BLaER1 treated with 17β-estradiol and CSF1 and Interleukin-3, amounts not matched to agents 10 nM and 100 nM (cell line): Measurements from ENCODE around the gene FAM187B.
"Not testable (repeated sequence)": the region's sequence is repeated elsewhere in the genome, so short reads cannot be mapped to it uniquely, and the experiment has no call there.

ENCODE experiments used
- H3K27ac ChIP-seq, 11 experiments: shearing (Covaris generic); formaldehyde crosslinking; 2 replicates each; pipeline ENCODE4 v1.8.1; 2022
- H3K27me3 ChIP-seq, 11 experiments: shearing (Covaris generic); formaldehyde crosslinking; 2 replicates each; pipeline ENCODE4 v1.8.1; 2022
- H3K36me3 ChIP-seq, 11 experiments: shearing (Covaris generic); formaldehyde crosslinking; 2 replicates each; pipeline ENCODE4 v1.8.1; 2022
- H3K4me1 ChIP-seq, 10 experiments: shearing (Covaris generic); formaldehyde crosslinking; 2 replicates each; pipeline ENCODE4 v1.8.1; 2022
- H3K4me2 ChIP-seq, 11 experiments: shearing (Covaris generic); formaldehyde crosslinking; 2 replicates each; pipeline ENCODE4 v1.8.1; 2022
- H3K4me3 ChIP-seq, 10 experiments: shearing (Covaris generic); formaldehyde crosslinking; 2 replicates each; pipeline ENCODE4 v1.8.1; 2022
- H3K9ac ChIP-seq, 11 experiments: shearing (Covaris generic); formaldehyde crosslinking; 2 replicates each; pipeline ENCODE4 v1.8.1; 2022
- H3K9me3 ChIP-seq, 11 experiments: shearing (Covaris generic); formaldehyde crosslinking; replicated peaks in 1 of 11; 2 replicates each; pipeline ENCODE4 v1.8.1; 2022
- H4K20me1 ChIP-seq, 11 experiments: shearing (Covaris generic); formaldehyde crosslinking; 2 replicates each; pipeline ENCODE4 v1.8.1; 2022
- Cebpa-rat ChIP-seq, 11 experiments: shearing (Covaris generic); IDR thresholded peaks; 2 replicates each; pipeline ENCODE4 v1.8.1; 2022

The FAM187B gene

DNA sequence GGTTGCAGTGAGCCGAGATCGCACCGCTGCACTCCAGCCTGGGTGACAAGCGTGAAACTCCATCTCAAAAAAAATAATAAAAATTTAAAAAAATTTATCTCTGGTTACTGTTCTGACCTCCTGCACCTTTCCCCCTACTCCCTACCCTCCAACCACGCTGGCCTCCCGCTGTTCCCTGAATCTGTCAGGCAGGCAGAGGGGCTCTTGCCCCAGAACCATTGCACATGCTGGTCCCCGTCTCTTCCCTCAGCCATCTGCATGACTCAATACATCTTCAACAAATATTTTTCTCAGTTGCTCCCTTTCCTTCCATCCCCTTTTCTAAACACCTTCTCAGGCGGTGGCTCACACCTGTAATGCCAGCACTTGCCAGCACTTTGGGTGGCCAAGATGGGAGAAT, 1.1 kb upstream of the FAM187B start:
- Histone ChIP-seq H3K4me2 (no peak overlapping the region), H3K4me3 (no peak overlapping the region), H3K36me3 (no peaks in the 10 kb centered on the region), H3K27me3 (no peaks in the 10 kb centered on the region), H4K20me1 (no peaks in the 10 kb centered on the region), H3K4me1 (peaks cover 10 to 16% (median 13%) of the 10 kb centered on the region in 10 experiments), H3K9me3 (peaks cover 0 to 8% (median 3%) of the 10 kb centered on the region in 11 experiments; a peak in 14 of 22 replicates), H3K9ac (no peak overlapping the region), H3K27ac (no peak overlapping the region)
- no peak for TF ChIP-seq Cebpa-rat (IDR thresholded peaks at IDR 0.05)

DNA sequence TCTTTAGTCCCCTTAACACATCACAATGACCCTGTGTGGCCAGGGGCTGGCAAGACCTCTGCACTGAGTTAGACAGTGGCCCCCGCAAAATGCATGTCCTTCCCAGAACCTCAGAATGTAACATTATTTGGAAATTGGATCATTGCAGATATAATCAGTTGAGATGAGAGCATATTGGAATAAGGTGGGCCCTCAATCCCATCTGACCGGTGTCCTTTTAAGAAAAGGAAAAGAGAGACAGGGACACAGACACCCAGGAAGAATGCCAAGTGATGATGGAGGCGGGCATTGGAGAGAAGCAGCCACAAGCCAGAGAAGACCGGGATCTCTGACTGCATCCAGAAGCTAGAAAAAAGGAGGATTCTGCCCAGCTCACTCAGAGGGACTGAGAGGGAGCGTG, 1.8 kb downstream of the FAM187B start:
- no peaks in the 10 kb centered on the region for H4K20me1 ChIP-seq
- no peak for TF ChIP-seq Cebpa-rat (IDR thresholded peaks at IDR 0.05)
- H3K4me1 ChIP-seq, result peaks cover 28 to 45% (median 36%) of the 10 kb centered on the region in 10 experiments
- H3K9ac ChIP-seq, result no peak overlapping the region
- no peak overlapping the region for H3K27ac ChIP-seq
- H3K36me3 ChIP-seq, result no peaks in the 10 kb centered on the region
- no peaks in the 10 kb centered on the region for H3K27me3 ChIP-seq
- H3K9me3 ChIP-seq, result peaks cover 0 to 11% (median 5%) of the 10 kb centered on the region in 11 experiments; a peak in 6 of 22 replicates
- no peak overlapping the region for H3K4me3 ChIP-seq
- no peak overlapping the region for H3K4me2 ChIP-seq

DNA sequence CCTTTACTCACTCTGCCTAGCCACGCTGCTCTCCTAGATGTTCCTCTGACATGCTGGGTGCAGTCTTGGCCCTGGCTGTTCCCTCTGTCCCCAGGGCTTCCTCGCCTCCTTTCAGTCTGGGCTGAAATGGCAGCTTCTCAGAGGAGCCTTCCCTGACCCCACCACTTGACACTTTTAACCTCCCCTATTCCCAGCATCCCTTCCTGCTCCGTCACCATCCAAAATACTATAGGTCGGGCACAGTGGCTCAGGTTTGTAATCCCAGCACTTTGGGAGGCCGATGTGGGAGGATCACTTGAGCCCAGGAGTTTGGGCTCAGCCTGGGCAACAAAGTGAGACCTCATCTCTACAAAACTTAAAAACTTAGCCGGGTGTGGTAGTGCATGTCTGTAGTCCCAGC, 2.6 kb downstream of the FAM187B start:
- Histone ChIP-seq H3K4me2 (peak overlapping the region in 6 of 11 experiments; percentile 67 to 81 (median 72); a peak in 12 of 22 replicates), H4K20me1 (no peaks in the 10 kb centered on the region)

DNA sequence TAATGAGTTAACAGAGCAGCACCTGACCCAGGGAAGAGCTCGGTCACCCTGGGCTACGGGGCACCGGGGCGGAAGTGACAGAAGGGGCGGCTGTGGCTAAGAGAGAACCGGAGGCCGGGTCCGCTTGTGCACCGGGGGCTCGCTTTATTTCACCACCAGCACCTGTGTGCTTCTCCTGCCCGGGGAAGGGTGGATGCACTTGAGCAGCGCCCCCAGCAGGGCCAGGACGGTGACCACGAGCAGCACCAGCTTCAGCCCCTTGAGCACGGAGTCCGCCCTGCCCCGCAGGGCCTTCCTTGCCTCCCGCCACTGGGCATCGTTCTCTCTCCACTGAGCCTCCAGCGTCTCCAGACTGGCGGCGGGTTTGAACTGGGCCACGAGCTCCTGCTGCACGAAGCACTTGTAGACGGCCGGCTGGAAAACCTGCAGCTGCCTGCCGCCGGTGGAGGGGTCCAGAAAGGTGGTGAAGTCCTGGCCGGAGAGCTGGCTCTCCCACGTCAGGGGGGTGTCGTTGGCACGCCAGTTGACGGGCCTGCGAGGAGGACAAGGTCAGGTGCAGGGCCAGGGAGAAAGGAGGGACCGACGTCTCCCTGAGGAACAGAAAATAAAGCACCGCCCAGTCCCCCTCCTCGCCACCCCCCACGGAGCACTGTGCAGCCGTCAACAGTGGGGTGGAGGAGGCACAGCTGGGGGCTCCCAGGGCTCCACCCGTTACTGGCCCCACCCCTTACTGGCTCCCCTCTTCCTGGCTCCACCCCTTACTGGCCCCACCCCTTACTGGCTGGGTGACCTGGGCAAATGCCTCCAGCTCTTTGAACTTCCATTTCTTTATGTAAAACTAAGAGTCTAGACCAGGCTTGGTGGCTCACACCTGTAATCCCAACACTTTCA, 3.6 kb downstream of the FAM187B start:
- Histone ChIP-seq H3K27me3 (no peaks in the 10 kb centered on the region), H3K9ac (peak overlapping the region in 2 of 11 experiments; percentile 3 to 28; a peak in 1 of 22 replicates), H3K9me3 (peaks cover 0 to 17% (median 6%) of the 10 kb centered on the region in 11 experiments; a peak in 8 of 22 replicates), H3K36me3 (no peaks in the 10 kb centered on the region), H3K4me3 (no peak overlapping the region), H3K27ac (no peak overlapping the region), H3K4me2 (peak overlapping the region; percentile 60 to 81 (median 73)), H4K20me1 (no peaks in the 10 kb centered on the region), H3K4me1 (peaks cover 29 to 45% (median 37%) of the 10 kb centered on the region in 10 experiments)
- TF ChIP-seq Cebpa-rat (IDR thresholded peaks at IDR 0.05), result no peak

More for the DNA sequence above, 2.6 kb downstream of the FAM187B start:
- no peaks in the 10 kb centered on the region for H3K36me3 ChIP-seq
- H3K9ac ChIP-seq, result no peak overlapping the region
- no peak overlapping the region for H3K4me3 ChIP-seq
- H3K27ac ChIP-seq, result no peak overlapping the region
- H3K9me3 ChIP-seq, result peaks cover 0 to 11% (median 5%) of the 10 kb centered on the region in 11 experiments; a peak in 6 of 22 replicates
- H3K27me3 ChIP-seq, result no peaks in the 10 kb centered on the region
- TF ChIP-seq Cebpa-rat (IDR thresholded peaks at IDR 0.05), result no peak
- peaks cover 29 to 45% (median 37%) of the 10 kb centered on the region in 10 experiments for H3K4me1 ChIP-seq

DNA sequence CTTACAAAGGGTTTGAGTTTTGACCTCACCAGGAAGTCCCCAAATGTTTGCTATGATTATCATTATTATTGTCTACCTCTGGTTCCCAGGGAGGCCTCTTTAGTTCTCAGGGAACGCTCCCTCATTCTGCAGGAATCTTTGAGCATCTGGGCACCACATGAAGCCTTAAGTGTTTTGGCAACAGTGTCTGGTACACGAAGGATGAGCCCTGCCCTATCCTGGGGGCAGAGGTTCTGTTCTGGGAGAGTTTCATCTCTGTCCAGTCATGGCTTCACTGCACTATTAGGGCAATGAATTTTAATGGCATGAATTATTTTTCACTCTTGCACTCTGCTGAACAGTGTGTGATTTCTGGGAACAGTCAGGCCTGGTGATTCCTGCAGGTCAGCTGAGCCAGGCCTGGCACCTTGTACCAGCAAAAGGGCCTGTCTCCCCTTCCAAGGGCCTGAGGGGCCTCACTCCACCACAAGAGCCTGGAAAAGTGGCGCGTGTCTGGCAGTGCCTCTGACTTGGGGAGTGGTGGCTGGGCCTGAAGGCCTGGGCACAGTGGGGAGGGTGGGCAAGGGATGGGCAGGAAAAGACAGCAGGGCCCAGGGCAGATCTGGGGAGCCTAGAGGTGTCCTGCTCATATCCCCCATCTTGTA, 4.6 kb downstream of the FAM187B start:
- H3K4me1 ChIP-seq, result peaks cover 29 to 46% (median 37%) of the 10 kb centered on the region in 10 experiments
- H4K20me1 ChIP-seq, result no peaks in the 10 kb centered on the region
- peaks cover 0 to 25% (median 14%) of the 10 kb centered on the region in 11 experiments; a peak in 15 of 22 replicates for H3K9me3 ChIP-seq
- no peaks in the 10 kb centered on the region for H3K27me3 ChIP-seq
- H3K4me3 ChIP-seq, result no peak overlapping the region
- no peak overlapping the region; a peak in 1 of 22 replicates for H3K27ac ChIP-seq
- peak overlapping the region in 7 of 11 experiments; percentile 16 to 81 (median 73); a peak in 10 of 22 replicates for H3K4me2 ChIP-seq
- no peak for TF ChIP-seq Cebpa-rat (IDR thresholded peaks at IDR 0.05)
- H3K36me3 ChIP-seq, result no peaks in the 10 kb centered on the region
- H3K9ac ChIP-seq, result no peak overlapping the region; a peak in 1 of 22 replicates

DNA sequence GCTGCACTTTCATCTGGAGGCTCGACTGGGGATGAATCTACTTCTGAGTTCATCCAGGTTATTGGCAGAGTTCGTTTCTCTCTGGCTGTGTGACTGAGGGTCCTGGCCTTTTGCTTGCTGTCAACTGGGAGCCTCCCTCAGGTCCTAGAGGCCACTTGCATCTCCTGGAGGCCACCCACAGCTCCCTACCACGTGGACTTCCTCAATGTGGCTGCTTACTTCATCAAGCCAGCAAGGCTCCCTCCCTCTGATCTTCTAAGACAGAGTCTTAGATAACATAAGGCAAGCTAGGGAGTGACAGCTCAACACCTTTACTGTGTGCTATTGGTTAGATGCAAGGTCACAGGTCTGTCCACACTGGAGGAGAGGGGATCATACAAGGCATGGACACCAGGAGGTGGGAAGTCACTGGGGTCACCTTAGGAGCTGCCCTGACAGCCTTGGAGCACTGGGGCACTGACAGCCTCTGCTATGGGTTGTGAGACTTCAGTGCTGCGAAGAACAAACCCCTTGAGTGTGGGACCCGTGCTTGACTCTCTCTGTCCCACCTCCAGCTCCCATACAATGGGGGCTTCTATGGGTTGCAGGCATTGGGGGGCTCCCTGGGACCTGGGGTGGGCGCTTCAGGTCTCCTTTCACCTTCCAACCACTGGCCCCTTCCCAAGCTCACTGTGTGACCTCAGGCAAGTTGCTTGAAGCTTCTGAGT, 5.3 kb downstream of the FAM187B start:
- H4K20me1 ChIP-seq, result no peaks in the 10 kb centered on the region
- H3K9ac ChIP-seq, result no peak overlapping the region; a peak in 1 of 22 replicates
- no peak overlapping the region for H3K4me3 ChIP-seq
- H3K4me2 ChIP-seq, result peak overlapping the region in 8 of 11 experiments; percentile 16 to 74 (median 50); a peak in 14 of 22 replicates
- no peaks in the 10 kb centered on the region for H3K36me3 ChIP-seq
- TF ChIP-seq Cebpa-rat (IDR thresholded peaks at IDR 0.05), result no peak
- H3K9me3 ChIP-seq, result peaks cover 0 to 32% (median 17%) of the 10 kb centered on the region in 11 experiments; a peak in 15 of 22 replicates
- H3K4me1 ChIP-seq, result peaks cover 29 to 54% (median 39%) of the 10 kb centered on the region in 10 experiments
- no peaks in the 10 kb centered on the region for H3K27me3 ChIP-seq
- no peak overlapping the region; a peak in 1 of 22 replicates for H3K27ac ChIP-seq

DNA sequence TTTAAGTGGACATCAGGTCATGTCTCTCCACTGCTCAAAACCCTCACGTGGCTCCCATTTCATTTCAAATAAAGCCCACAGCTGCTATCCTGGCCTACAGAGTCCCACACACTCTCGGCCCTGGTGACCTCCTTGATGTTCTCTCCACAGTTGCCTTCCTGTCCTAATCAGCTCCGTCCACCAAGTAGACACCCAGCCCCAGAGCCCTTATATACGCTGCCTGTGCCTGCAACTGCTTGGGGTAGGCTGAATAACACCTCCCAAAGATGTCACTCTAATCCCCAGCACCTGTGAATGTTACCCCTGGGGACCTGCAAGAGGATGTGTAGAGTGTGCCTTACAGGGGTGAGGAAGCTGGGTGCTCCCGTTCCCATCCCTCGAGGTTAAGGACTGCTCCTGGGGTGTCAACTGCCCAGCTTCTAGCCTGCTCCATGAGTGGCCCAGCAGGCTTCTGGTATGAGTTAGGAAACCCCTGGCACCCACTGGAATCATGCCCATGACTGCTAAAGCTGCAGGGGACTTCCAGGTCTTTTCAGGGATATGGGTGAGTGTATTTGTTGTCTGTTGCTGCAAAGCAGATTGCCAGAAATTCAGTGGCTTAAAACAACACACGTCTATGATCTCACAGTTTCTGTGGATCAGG, 6.0 kb downstream of the FAM187B start:
- Histone ChIP-seq H3K27me3 (no peaks in the 10 kb centered on the region), H3K4me2 (peak overlapping the region; percentile 16 to 74 (median 42); a peak in 21 of 22 replicates), H3K27ac (no peak overlapping the region), H3K9me3 (peaks cover 0 to 34% (median 17%) of the 10 kb centered on the region in 11 experiments; a peak in 15 of 22 replicates), H3K4me1 (peaks cover 29 to 61% (median 41%) of the 10 kb centered on the region in 10 experiments), H3K9ac (no peak overlapping the region), H3K4me3 (no peak overlapping the region), H3K36me3 (no peaks in the 10 kb centered on the region), H4K20me1 (no peaks in the 10 kb centered on the region)
- no peak for TF ChIP-seq Cebpa-rat (IDR thresholded peaks at IDR 0.05)

DNA sequence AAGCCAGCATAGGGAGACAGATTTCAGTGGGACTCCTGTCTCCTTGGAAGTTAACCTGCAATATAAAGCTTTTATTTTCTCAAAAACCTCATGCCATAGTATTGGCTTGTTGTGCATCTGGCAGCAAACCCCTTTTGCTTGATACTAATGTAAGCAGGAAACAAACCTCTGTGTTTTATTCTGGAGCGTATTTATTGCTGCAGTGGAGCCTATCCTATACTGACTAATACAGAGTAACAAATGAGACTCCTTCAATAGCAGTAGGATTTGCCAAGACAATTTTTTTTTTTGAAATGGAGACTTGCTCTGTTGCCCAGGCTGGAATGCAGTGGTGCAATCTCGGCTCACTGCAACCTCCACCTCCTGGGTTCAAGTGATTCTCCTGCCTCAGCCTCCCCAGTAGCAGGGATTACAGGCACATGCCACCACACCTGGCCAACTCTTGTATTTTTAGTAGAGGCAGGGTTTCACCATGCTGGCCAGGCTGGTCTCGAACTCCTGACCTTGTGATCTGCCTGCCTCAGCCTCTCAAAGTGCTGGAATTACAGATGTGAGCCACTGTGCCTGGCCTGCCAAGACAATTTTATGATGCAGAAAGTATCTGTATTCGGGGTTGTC, 7.5 kb downstream of the FAM187B start:
- Histone ChIP-seq H3K4me1 (peaks cover 39 to 75% (median 53%) of the 10 kb centered on the region in 10 experiments), H3K9me3 (peaks cover 10 to 44% (median 28%) of the 10 kb centered on the region in 11 experiments; a peak in 20 of 22 replicates)
- H3K9ac ChIP-seq, H3K4me2 ChIP-seq, H3K27me3 ChIP-seq, H4K20me1 ChIP-seq, H3K27ac ChIP-seq, H3K4me3 ChIP-seq, H3K36me3 ChIP-seq: not testable (repeated sequence)
